AG10803 (cell line): Measurements from ENCODE around the gene MAP9.
"Not testable (repeated sequence)": the region's sequence is repeated elsewhere in the genome, so short reads cannot be mapped to it uniquely, and the experiment has no call there.

ENCODE experiments used
- DNase-seq: peaks from one replicate; pipeline ENCODE4 v3.0.0; 2010; ENCODE audit warnings: low read depth
- H3K4me3 ChIP-seq: 2 replicates; pipeline ENCODE4 v1.5.1; 2011; ENCODE audit warnings: mild to moderate bottlenecking, low read length, control low read depth
- CTCF ChIP-seq: conservative IDR thresholded peaks from 2 replicates; pipeline ENCODE4 v1.5.1; 2011; ENCODE audit warnings: mild to moderate bottlenecking, low read length, control low read depth, inconsistent platforms

MAP9 gene

GRCh38 chr4:155322782-155323181 lies 54.0 kb downstream of the MAP9 start:
- no peak for TF ChIP-seq CTCF
- DNase-seq = no peak
- no peak overlapping the region for H3K4me3 ChIP-seq

GRCh38 chr4:155321006-155321405 lies 55.8 kb downstream of the MAP9 start:
- no peak for TF ChIP-seq CTCF
- no peak for DNase-seq
- no peak overlapping the region for H3K4me3 ChIP-seq

GRCh38 chr4:155319516-155319915 lies 57.2 kb downstream of the MAP9 start:
- H3K4me3 ChIP-seq = no peak overlapping the region
- no peak for DNase-seq
- no peak for TF ChIP-seq CTCF

- not testable (repeated sequence) for DNase-seq, H3K4me3 ChIP-seq
Observed at GRCh38 chr4:155312027-155312426, 64.7 kb downstream of the MAP9 start.

- TF ChIP-seq CTCF = no peak
- no peak for DNase-seq
- H3K4me3 ChIP-seq = no peak overlapping the region
Observed at GRCh38 chr4:155307731-155308277, 69.0 kb downstream of the MAP9 start.

GRCh38 chr4:155305619-155306018 lies 71.1 kb downstream of the MAP9 start:
- no peak overlapping the region for H3K4me3 ChIP-seq
- TF ChIP-seq CTCF = no peak
- no peak for DNase-seq

GRCh38 chr4:155304375-155304774 lies 72.4 kb downstream of the MAP9 start:
- no peak overlapping the region for H3K4me3 ChIP-seq
- no peak for TF ChIP-seq CTCF
- no peak for DNase-seq

- TF ChIP-seq CTCF = no peak
- no peak overlapping the region for H3K4me3 ChIP-seq
- DNase-seq = no peak
Observed at GRCh38 chr4:155299103-155299502, 77.7 kb downstream of the MAP9 start.
